ENCODE measurements around the gene SP140L. TPM values are rescaled to one million over a fixed set of nuclear protein-coding genes. Genes with fewer than 3 reads are reported as not detected.

Gene SP140L
- total and polyA plus RNA-seq, 2 donors (not counting 1 experiment from before 2014, with no cell fraction given): 94.6 to 154 TPM

GRCh38 chr2:230323385-230324106, 3.4 kb upstream of the SP140L start:
- Histone ChIP-seq H3K4me3 (ENCODE audit: control extremely low read depth in 1 of 5, extremely low read depth in 1 of 5, insufficient read depth in 1 of 5, low read depth in 2 of 5, low read length in 4 of 5) (no peak overlapping the region), H3K27me3 (replicated peaks in 1 of 4; ENCODE audit: control extremely low read depth in 1 of 4, control insufficient read depth in 3 of 4, insufficient read depth in 4 of 4, low read length in 3 of 4) (no peaks in the 10 kb centered on the region), H3K9ac (ENCODE audit: low read length) (no peak overlapping the region), H3K4me1 (ENCODE audit: control insufficient read depth in 2 of 2, insufficient read depth in 2 of 2, low read length in 2 of 2) (peaks cover 50 to 77% of the 10 kb centered on the region in 2 donors), H3K36me3 (replicated peaks in 1 of 2; ENCODE audit: control extremely low read depth in 1 of 2, control insufficient read depth in 1 of 2, extremely low read depth in 1 of 2, insufficient read depth in 2 of 2, low read length in 1 of 2) (peaks cover 0 to under 1% of the 10 kb centered on the region in 2 experiments), H3K4me2 (replicated peaks; ENCODE audit: low read depth, low read length, poor library complexity, severe bottlenecking) (no peak overlapping the region), H2AFZ (ENCODE audit: insufficient read depth, low read depth, low read length, poor library complexity, severe bottlenecking) (no peak overlapping the region), H3K9me3 (ENCODE audit: control extremely low read depth in 1 of 3, control insufficient read depth in 2 of 3, insufficient read depth in 1 of 3, low read length in 2 of 3) (peaks cover 0 to 14% (median 0%) of the 10 kb centered on the region in 3 donors), H3K27ac (ENCODE audit: low read length in 2 of 2) (no peak overlapping the region), H3K79me2 (ENCODE audit: control insufficient read depth, insufficient read depth, low read length) (peaks cover 47% of the 10 kb centered on the region), H4K20me1 (ENCODE audit: control insufficient read depth, insufficient read depth, low read length, poor library complexity, severe bottlenecking) (no peaks in the 10 kb centered on the region)
- 82% methylated on average over 13 of the region's 18 CpGs for WGBS (ENCODE audit: insufficient coverage)
- ATAC-seq (ENCODE audit: low read depth) (no peak), DNase-seq (no peak)
- POLR2A ChIA-PET: no interaction called here
- Mint-ChIP-seq H3K4me3 (no peak overlapping the region), H3K9me3 (ENCODE audit: insufficient read depth) (no peaks in the 10 kb centered on the region), H3K27me3 (no peaks in the 10 kb centered on the region), H3K27ac (peak overlapping the region; percentile 73), H3K4me1 (peaks cover 71% of the 10 kb centered on the region)
- intact Hi-C loops (cut with micrococcal nuclease): no loop called here
- CTCF ChIA-PET: interaction anchor here (0.6 to 1.1 kb wide), 3 partner anchors 94 to 291 kb away, joined by 3 to 4 read pairs (median 3); no protein-coding TSS in a partner anchor
- no peak for TF ChIP-seq EZH2 (IDR thresholded peaks at IDR 0.05; ENCODE audit: borderline replicate concordance, insufficient read depth, low read depth, low read length, poor library complexity, severe bottlenecking)
- no peak for TF ChIP-seq CTCF (IDR thresholded peaks at IDR 0.05)

- no peak for ATAC-seq (ENCODE audit: low read depth)
- intact Hi-C loops (cut with micrococcal nuclease): no loop called here
- no peak overlapping the region for H3K9ac ChIP-seq (ENCODE audit: low read length)
- no peaks in the 10 kb centered on the region for H3K27me3 Mint-ChIP-seq
- H3K36me3 ChIP-seq (replicated peaks in 1 of 2; ENCODE audit: control extremely low read depth in 1 of 2, control insufficient read depth in 1 of 2, extremely low read depth in 1 of 2, insufficient read depth in 2 of 2, low read length in 1 of 2): peaks cover 0 to 10% of the 10 kb centered on the region in 2 experiments
- H3K4me3 ChIP-seq (ENCODE audit: control extremely low read depth in 1 of 5, extremely low read depth in 1 of 5, insufficient read depth in 1 of 5, low read depth in 2 of 5, low read length in 4 of 5): no peak overlapping the region
- H3K4me1 ChIP-seq (ENCODE audit: control insufficient read depth in 2 of 2, insufficient read depth in 2 of 2, low read length in 2 of 2): peaks cover 50 to 77% of the 10 kb centered on the region in 2 donors
- H3K4me3 Mint-ChIP-seq: peak overlapping the region; percentile 41
- H3K27ac Mint-ChIP-seq: peak overlapping the region; percentile 88
- TF ChIP-seq EZH2 (IDR thresholded peaks at IDR 0.05; ENCODE audit: borderline replicate concordance, insufficient read depth, low read depth, low read length, poor library complexity, severe bottlenecking) (no peak), CTCF (IDR thresholded peaks at IDR 0.05) (no peak)
- no peak for DNase-seq
- CTCF ChIA-PET: interaction anchor here (0.6 kb wide), 1 partner anchor 122 kb away, joined by 3 read pairs; no protein-coding TSS in a partner anchor
- H2AFZ ChIP-seq (ENCODE audit: insufficient read depth, low read depth, low read length, poor library complexity, severe bottlenecking): no peak overlapping the region
- H3K4me2 ChIP-seq (replicated peaks; ENCODE audit: low read depth, low read length, poor library complexity, severe bottlenecking): no peak overlapping the region
- H3K4me1 Mint-ChIP-seq: peaks cover 71% of the 10 kb centered on the region
- WGBS (ENCODE audit: insufficient coverage): 74% methylated on average over 5 of the region's 5 CpGs
- peaks cover 0 to 14% (median 0%) of the 10 kb centered on the region in 3 donors for H3K9me3 ChIP-seq (ENCODE audit: control extremely low read depth in 1 of 3, control insufficient read depth in 2 of 3, insufficient read depth in 1 of 3, low read length in 2 of 3)
- POLR2A ChIA-PET: no interaction called here
- no peak overlapping the region for H3K27ac ChIP-seq (ENCODE audit: low read length in 2 of 2)
- no peaks in the 10 kb centered on the region for H3K27me3 ChIP-seq (replicated peaks in 1 of 4; ENCODE audit: control extremely low read depth in 1 of 4, control insufficient read depth in 3 of 4, insufficient read depth in 4 of 4, low read length in 3 of 4)
- no peaks in the 10 kb centered on the region for H4K20me1 ChIP-seq (ENCODE audit: control insufficient read depth, insufficient read depth, low read length, poor library complexity, severe bottlenecking)
- H3K9me3 Mint-ChIP-seq (ENCODE audit: insufficient read depth): no peaks in the 10 kb centered on the region
- H3K79me2 ChIP-seq (ENCODE audit: control insufficient read depth, insufficient read depth, low read length): peaks cover 57% of the 10 kb centered on the region
Measured at GRCh38 chr2:230324503-230324902, 2.5 kb upstream of the SP140L start.

All from B cell (primary cell).